Dendritic cell treated with granulocyte-macrophage colony-stimulating factor and Interleukin-4, amounts not matched to agents 40 ng/mL and 50 ng/mL, for 4 days (primary cell): ENCODE results near the gene KRTCAP2.
"Not testable (repeated sequence)": the region's sequence is repeated elsewhere in the genome, so short reads cannot be mapped to it uniquely, and the experiment has no call there.

ENCODE experiments used
- H3K27ac Mint-ChIP-seq: one replicate; pipeline ENCODE4 v1.8.0; 2022; ENCODE audit warnings: mild to moderate bottlenecking, mixed read lengths
- H3K27me3 Mint-ChIP-seq: one replicate; pipeline ENCODE4 v1.8.0; 2022; ENCODE audit warnings: mild to moderate bottlenecking, mixed read lengths
- H3K36me3 Mint-ChIP-seq: one replicate; pipeline ENCODE4 v1.8.0; 2022; ENCODE audit warnings: low read depth, mixed read lengths
- H3K4me1 Mint-ChIP-seq: one replicate; pipeline ENCODE4 v1.8.0; 2022; ENCODE audit warnings: low read depth, mixed read lengths
- H3K4me3 Mint-ChIP-seq: one replicate; pipeline ENCODE4 v1.8.0; 2022; ENCODE audit warnings: mild to moderate bottlenecking, moderate library complexity, mixed read lengths
- H3K9me3 Mint-ChIP-seq: one replicate; pipeline ENCODE4 v1.8.0; 2022; ENCODE audit warnings: mixed read lengths
- intact Hi-C: fragments of 100-400 bp; cut with micrococcal nuclease; formaldehyde crosslinking; loops from one replicate; pipeline ENCODE4 v1.15.0; 2022

The KRTCAP2 gene

GRCh38 chr1:155174324-155175280 is 1.5 kb upstream of the KRTCAP2 start:
- Mint-ChIP-seq H3K27ac (peak overlapping the region; percentile 9), H3K36me3 (peaks cover 34% of the 10 kb centered on the region), H3K4me1 (peaks cover 73% of the 10 kb centered on the region), H3K27me3 (peaks cover 18% of the 10 kb centered on the region), H3K9me3 (no peaks in the 10 kb centered on the region), H3K4me3 (peak overlapping the region; percentile 96)
- intact Hi-C loops: loop anchor here (5.0 kb wide), 1 partner anchor 53 kb away; no protein-coding TSS in a partner anchor

- H3K4me1 Mint-ChIP-seq: peaks cover 64% of the 10 kb centered on the region
- peaks cover 43% of the 10 kb centered on the region for H3K36me3 Mint-ChIP-seq
- intact Hi-C loops: no loop called here
- H3K27me3 Mint-ChIP-seq: peaks cover 18% of the 10 kb centered on the region
- H3K4me3 Mint-ChIP-seq: peak within 1 kb of the TSS; percentile 96
- H3K27ac Mint-ChIP-seq: peak within 1 kb of the TSS; percentile 97
- H3K9me3 Mint-ChIP-seq: no peaks in the 10 kb centered on the region
Observed at GRCh38 chr1:155173478-155174323, 597 bp upstream of the KRTCAP2 start, which contains the start of gene TRIM46. TSS of gene TRIM46 (plus strand) at chr1:155173849. CDS start at chr1:155173967, 118 bp downstream.

- no peaks in the 10 kb centered on the region for H3K9me3 Mint-ChIP-seq
- H3K4me1 Mint-ChIP-seq: peaks cover 57% of the 10 kb centered on the region
- peak overlapping the region; percentile 96 for H3K4me3 Mint-ChIP-seq
- intact Hi-C loops: no loop called here
- H3K27me3 Mint-ChIP-seq: peaks cover 28% of the 10 kb centered on the region
- peaks cover 46% of the 10 kb centered on the region for H3K36me3 Mint-ChIP-seq
- peak overlapping the region; percentile 97 for H3K27ac Mint-ChIP-seq
Observed at GRCh38 chr1:155171836-155172731, 1.0 kb downstream of the KRTCAP2 start.

GRCh38 chr1:155170806-155171205 is 2.3 kb downstream of the KRTCAP2 start:
- Mint-ChIP-seq H3K36me3 (peaks cover 46% of the 10 kb centered on the region), H3K4me1 (peaks cover 55% of the 10 kb centered on the region), H3K4me3 (no peak overlapping the region), H3K27me3 (peaks cover 41% of the 10 kb centered on the region), H3K9me3 (no peaks in the 10 kb centered on the region), H3K27ac (no peak overlapping the region)
- intact Hi-C loops: no loop called here

- peaks cover 40% of the 10 kb centered on the region for H3K27me3 Mint-ChIP-seq
- H3K9me3 Mint-ChIP-seq: no peaks in the 10 kb centered on the region
- peaks cover 46% of the 10 kb centered on the region for H3K36me3 Mint-ChIP-seq
- intact Hi-C loops: no loop called here
- H3K4me1 Mint-ChIP-seq: peaks cover 49% of the 10 kb centered on the region
- no peak overlapping the region for H3K4me3 Mint-ChIP-seq
- no peak overlapping the region for H3K27ac Mint-ChIP-seq
Observed at GRCh38 chr1:155170101-155170785, 2.9 kb downstream of the KRTCAP2 start.

GRCh38 chr1:155169541-155169940 is 3.6 kb downstream of the KRTCAP2 start:
- peaks cover 34% of the 10 kb centered on the region for H3K27me3 Mint-ChIP-seq
- no peaks in the 10 kb centered on the region for H3K9me3 Mint-ChIP-seq
- no peak overlapping the region for H3K4me3 Mint-ChIP-seq
- H3K36me3 Mint-ChIP-seq: peaks cover 46% of the 10 kb centered on the region
- intact Hi-C loops: loop anchor here (5.0 kb wide), 1 partner anchor 42 kb away; the partner anchor contains the start of gene EFNA1
- H3K4me1 Mint-ChIP-seq: peaks cover 42% of the 10 kb centered on the region
- H3K27ac Mint-ChIP-seq: no peak overlapping the region

GRCh38 chr1:155168456-155169210 is 4.5 kb downstream of the KRTCAP2 start:
- Mint-ChIP-seq H3K36me3 (peaks cover 46% of the 10 kb centered on the region), H3K27me3 (peaks cover 30% of the 10 kb centered on the region), H3K4me1 (peaks cover 33% of the 10 kb centered on the region), H3K4me3 (no peak overlapping the region), H3K27ac (no peak overlapping the region), H3K9me3 (no peaks in the 10 kb centered on the region)
- intact Hi-C loops: loop anchor here (5.0 kb wide), 1 partner anchor 41 kb away; the partner anchor contains the start of gene EFNA1

- Mint-ChIP-seq H3K4me1 (peaks cover 27% of the 10 kb centered on the region), H3K27me3 (peaks cover 26% of the 10 kb centered on the region), H3K36me3 (peaks cover 43% of the 10 kb centered on the region)
- intact Hi-C loops: loop anchor here (5.0 kb wide), 1 partner anchor 41 kb away; the partner anchor contains the start of gene EFNA1
- H3K27ac Mint-ChIP-seq, H3K4me3 Mint-ChIP-seq, H3K9me3 Mint-ChIP-seq: not testable (repeated sequence)
Observed at GRCh38 chr1:155168105-155168445, 5.0 kb downstream of the KRTCAP2 start.

GRCh38 chr1:155167166-155168104 is 5.7 kb downstream of the KRTCAP2 start:
- peaks cover 26% of the 10 kb centered on the region for H3K27me3 Mint-ChIP-seq
- H3K4me1 Mint-ChIP-seq: peaks cover 25% of the 10 kb centered on the region
- H3K36me3 Mint-ChIP-seq: peaks cover 36% of the 10 kb centered on the region
- H3K4me3 Mint-ChIP-seq: peak overlapping the region; percentile 17
- H3K9me3 Mint-ChIP-seq: no peaks in the 10 kb centered on the region
- intact Hi-C loops: loop anchor here (1.0 to 5.0 kb wide), 2 partner anchors 40 to 76 kb away; partner anchors contain the start of gene EFNA1
- H3K27ac Mint-ChIP-seq: peak overlapping the region; percentile 26

GRCh38 chr1:155166471-155167165 is 6.5 kb downstream of the KRTCAP2 start:
- Mint-ChIP-seq H3K4me3 (no peak overlapping the region), H3K36me3 (peaks cover 32% of the 10 kb centered on the region), H3K27me3 (peaks cover 26% of the 10 kb centered on the region), H3K27ac (peak overlapping the region; percentile 26), H3K4me1 (peaks cover 19% of the 10 kb centered on the region), H3K9me3 (no peaks in the 10 kb centered on the region)
- intact Hi-C loops: loop anchor here (1.0 to 5.0 kb wide), 2 partner anchors 39 to 75 kb away; partner anchors contain the start of gene EFNA1

- Mint-ChIP-seq H3K36me3 (peaks cover 26% of the 10 kb centered on the region), H3K27me3 (peaks cover 26% of the 10 kb centered on the region), H3K4me1 (peaks cover 19% of the 10 kb centered on the region), H3K27ac (no peak overlapping the region), H3K4me3 (no peak overlapping the region), H3K9me3 (no peaks in the 10 kb centered on the region)
- intact Hi-C loops: loop anchor here (5.0 kb wide), 1 partner anchor 39 kb away; the partner anchor contains the start of gene EFNA1
Observed at GRCh38 chr1:155166051-155166470, 7.0 kb downstream of the KRTCAP2 start.
